Liver (tissue), 3 donors: ENCODE results near the gene SMU1.

Experiments used
- RAD21 ChIP-seq, 2 donors: IDR thresholded peaks; 2 replicates each; pipeline ENCODE4 v1.6.1; 2016; ENCODE audit warnings: antibody characterized with exemption in 2 of 2, mild to moderate bottlenecking in 2 of 2
- YY1 ChIP-seq: IDR thresholded peaks from 2 replicates; pipeline ENCODE4 v1.6.1; 2016; ENCODE audit warnings: antibody characterized with exemption, mild to moderate bottlenecking
- TF ChIP-seq, protein P1 (sequence below): fragments of 150-350 bp; IDR thresholded peaks from 2 replicates; pipeline ENCODE4 v1.5.1; 2017; ENCODE audit warnings: improper control_type of control experiment, low read depth, low read length; ENCODE audit not compliant: missing input control
- donor health status: healthy.
- donor health status: healthy.

DNA sequence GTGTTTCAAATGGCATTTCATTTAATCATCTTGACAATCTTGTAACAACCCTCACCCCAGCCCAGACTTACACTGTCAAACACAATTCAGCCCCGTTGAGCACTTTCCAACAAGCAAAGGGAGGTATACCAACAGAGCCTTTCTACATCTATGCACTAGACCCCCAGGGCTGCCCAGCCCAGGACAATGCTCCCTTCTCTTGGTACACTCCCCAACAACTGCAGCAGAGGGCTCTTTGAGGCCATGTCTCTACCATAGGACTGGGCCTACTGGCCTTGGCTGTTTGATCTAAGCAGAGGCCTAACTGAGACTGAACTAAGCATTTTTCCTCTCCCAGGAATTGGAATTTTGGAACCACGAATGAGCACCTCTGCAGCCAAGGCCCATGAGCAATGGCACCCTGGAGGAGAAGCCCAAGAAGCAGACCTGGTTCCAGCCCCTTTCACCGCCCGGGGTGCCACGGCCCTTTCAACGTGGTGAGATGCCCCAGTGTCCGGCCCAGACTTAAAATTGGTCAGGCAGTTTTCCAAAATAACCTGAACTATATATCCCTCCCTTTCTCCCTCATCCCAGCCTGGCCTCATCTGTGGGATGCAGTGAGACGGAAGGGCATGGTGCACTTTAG, 47.0 kb upstream of the SMU1 start:
- TF ChIP-seq YY1, result no peak
- TF ChIP-seq RAD21 (IDR thresholded peaks at IDR 0.05), result peak in 1 of 2 donors; percentile 19
- TF ChIP-seq, protein P1, sequence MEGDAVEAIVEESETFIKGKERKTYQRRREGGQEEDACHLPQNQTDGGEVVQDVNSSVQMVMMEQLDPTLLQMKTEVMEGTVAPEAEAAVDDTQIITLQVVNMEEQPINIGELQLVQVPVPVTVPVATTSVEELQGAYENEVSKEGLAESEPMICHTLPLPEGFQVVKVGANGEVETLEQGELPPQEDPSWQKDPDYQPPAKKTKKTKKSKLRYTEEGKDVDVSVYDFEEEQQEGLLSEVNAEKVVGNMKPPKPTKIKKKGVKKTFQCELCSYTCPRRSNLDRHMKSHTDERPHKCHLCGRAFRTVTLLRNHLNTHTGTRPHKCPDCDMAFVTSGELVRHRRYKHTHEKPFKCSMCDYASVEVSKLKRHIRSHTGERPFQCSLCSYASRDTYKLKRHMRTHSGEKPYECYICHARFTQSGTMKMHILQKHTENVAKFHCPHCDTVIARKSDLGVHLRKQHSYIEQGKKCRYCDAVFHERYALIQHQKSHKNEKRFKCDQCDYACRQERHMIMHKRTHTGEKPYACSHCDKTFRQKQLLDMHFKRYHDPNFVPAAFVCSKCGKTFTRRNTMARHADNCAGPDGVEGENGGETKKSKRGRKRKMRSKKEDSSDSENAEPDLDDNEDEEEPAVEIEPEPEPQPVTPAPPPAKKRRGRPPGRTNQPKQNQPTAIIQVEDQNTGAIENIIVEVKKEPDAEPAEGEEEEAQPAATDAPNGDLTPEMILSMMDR, result no peak
